ENCODE results near the gene LRRC23. TPM values are rescaled to one million over a fixed set of nuclear protein-coding genes. Genes with fewer than 3 reads are reported as not detected.

The LRRC23 gene
- polyA plus RNA-seq, 1 donor from 2014 or later = 20.5 TPM

DNA sequence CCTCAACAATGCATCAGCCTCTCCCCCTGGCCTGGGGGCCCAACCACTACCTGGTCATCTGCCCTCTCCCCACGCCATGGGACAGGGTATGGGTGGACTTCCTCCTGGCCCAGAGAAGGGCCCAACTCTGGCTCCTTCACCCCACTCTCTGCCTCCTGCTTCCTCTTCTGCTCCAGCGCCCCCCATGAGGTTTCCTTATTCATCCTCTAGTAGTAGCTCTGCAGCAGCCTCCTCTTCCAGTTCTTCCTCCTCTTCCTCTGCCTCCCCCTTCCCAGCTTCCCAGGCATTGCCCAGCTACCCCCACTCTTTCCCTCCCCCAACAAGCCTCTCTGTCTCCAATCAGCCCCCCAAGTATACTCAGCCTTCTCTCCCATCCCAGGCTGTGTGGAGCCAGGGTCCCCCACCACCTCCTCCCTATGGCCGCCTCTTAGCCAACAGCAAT, 31.6 kb downstream of the LRRC23 start:
- Histone ChIP-seq H2AFZ (ENCODE audit: low read depth, low read length) (no peak overlapping the region), H3K4me2 (ENCODE audit: low read length) (no peak overlapping the region), H3K9me2 (ENCODE audit: insufficient read depth, low read length) (no peaks in the 10 kb centered on the region), H3K9ac (ENCODE audit: low read length) (no peak overlapping the region), H3K4me3 (ENCODE audit: low read length) (no peak overlapping the region), H3K9me3 (ENCODE audit: low read length) (no peaks in the 10 kb centered on the region), H4K20me1 (ENCODE audit: insufficient read depth) (peaks cover 10% of the 10 kb centered on the region), H3K27ac (ENCODE audit: low read length) (no peak overlapping the region), H3K79me2 (replicated peaks; ENCODE audit: insufficient read depth, low read length) (peaks cover 25% of the 10 kb centered on the region), H3K27me3 (ENCODE audit: insufficient read depth, low read depth, low read length) (no peaks in the 10 kb centered on the region), H3K36me3 (ENCODE audit: insufficient read depth, low read length) (peaks cover 8% of the 10 kb centered on the region), H3F3A (ENCODE audit: insufficient read depth, low read length, poor library complexity, severe bottlenecking) (peaks cover 3% of the 10 kb centered on the region)
- TF ChIP-seq EZH2 (IDR thresholded peaks at IDR 0.05; ENCODE audit: borderline replicate concordance, insufficient read depth, low read length, poor library complexity, severe bottlenecking) = no peak
- TF ChIP-seq SMC3 (conservative IDR thresholded peaks at IDR 0.05; ENCODE audit: poor library complexity) = no peak
- TF ChIP-seq EP300 (conservative IDR thresholded peaks at IDR 0.05; ENCODE audit: poor library complexity, severe bottlenecking) = no peak
- TF ChIP-seq MXI1 (conservative IDR thresholded peaks at IDR 0.05; ENCODE audit: poor library complexity, severe bottlenecking) = no peak
- no peak for TF ChIP-seq POLR2AphosphoS5 (IDR thresholded peaks at IDR 0.05)
- TF ChIP-seq, protein P1, sequence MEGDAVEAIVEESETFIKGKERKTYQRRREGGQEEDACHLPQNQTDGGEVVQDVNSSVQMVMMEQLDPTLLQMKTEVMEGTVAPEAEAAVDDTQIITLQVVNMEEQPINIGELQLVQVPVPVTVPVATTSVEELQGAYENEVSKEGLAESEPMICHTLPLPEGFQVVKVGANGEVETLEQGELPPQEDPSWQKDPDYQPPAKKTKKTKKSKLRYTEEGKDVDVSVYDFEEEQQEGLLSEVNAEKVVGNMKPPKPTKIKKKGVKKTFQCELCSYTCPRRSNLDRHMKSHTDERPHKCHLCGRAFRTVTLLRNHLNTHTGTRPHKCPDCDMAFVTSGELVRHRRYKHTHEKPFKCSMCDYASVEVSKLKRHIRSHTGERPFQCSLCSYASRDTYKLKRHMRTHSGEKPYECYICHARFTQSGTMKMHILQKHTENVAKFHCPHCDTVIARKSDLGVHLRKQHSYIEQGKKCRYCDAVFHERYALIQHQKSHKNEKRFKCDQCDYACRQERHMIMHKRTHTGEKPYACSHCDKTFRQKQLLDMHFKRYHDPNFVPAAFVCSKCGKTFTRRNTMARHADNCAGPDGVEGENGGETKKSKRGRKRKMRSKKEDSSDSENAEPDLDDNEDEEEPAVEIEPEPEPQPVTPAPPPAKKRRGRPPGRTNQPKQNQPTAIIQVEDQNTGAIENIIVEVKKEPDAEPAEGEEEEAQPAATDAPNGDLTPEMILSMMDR (IDR thresholded peaks at IDR 0.05; ENCODE audit: poor library complexity, severe bottlenecking) = no peak
- TF ChIP-seq, protein P2, sequence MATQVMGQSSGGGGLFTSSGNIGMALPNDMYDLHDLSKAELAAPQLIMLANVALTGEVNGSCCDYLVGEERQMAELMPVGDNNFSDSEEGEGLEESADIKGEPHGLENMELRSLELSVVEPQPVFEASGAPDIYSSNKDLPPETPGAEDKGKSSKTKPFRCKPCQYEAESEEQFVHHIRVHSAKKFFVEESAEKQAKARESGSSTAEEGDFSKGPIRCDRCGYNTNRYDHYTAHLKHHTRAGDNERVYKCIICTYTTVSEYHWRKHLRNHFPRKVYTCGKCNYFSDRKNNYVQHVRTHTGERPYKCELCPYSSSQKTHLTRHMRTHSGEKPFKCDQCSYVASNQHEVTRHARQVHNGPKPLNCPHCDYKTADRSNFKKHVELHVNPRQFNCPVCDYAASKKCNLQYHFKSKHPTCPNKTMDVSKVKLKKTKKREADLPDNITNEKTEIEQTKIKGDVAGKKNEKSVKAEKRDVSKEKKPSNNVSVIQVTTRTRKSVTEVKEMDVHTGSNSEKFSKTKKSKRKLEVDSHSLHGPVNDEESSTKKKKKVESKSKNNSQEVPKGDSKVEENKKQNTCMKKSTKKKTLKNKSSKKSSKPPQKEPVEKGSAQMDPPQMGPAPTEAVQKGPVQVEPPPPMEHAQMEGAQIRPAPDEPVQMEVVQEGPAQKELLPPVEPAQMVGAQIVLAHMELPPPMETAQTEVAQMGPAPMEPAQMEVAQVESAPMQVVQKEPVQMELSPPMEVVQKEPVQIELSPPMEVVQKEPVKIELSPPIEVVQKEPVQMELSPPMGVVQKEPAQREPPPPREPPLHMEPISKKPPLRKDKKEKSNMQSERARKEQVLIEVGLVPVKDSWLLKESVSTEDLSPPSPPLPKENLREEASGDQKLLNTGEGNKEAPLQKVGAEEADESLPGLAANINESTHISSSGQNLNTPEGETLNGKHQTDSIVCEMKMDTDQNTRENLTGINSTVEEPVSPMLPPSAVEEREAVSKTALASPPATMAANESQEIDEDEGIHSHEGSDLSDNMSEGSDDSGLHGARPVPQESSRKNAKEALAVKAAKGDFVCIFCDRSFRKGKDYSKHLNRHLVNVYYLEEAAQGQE (IDR thresholded peaks at IDR 0.05; ENCODE audit: borderline replicate concordance) = no peak
- no peak for TF ChIP-seq RAD21 (conservative IDR thresholded peaks at IDR 0.05)
- TF ChIP-seq TAF1 (IDR thresholded peaks at IDR 0.05; ENCODE audit: low read depth) = no peak

DNA sequence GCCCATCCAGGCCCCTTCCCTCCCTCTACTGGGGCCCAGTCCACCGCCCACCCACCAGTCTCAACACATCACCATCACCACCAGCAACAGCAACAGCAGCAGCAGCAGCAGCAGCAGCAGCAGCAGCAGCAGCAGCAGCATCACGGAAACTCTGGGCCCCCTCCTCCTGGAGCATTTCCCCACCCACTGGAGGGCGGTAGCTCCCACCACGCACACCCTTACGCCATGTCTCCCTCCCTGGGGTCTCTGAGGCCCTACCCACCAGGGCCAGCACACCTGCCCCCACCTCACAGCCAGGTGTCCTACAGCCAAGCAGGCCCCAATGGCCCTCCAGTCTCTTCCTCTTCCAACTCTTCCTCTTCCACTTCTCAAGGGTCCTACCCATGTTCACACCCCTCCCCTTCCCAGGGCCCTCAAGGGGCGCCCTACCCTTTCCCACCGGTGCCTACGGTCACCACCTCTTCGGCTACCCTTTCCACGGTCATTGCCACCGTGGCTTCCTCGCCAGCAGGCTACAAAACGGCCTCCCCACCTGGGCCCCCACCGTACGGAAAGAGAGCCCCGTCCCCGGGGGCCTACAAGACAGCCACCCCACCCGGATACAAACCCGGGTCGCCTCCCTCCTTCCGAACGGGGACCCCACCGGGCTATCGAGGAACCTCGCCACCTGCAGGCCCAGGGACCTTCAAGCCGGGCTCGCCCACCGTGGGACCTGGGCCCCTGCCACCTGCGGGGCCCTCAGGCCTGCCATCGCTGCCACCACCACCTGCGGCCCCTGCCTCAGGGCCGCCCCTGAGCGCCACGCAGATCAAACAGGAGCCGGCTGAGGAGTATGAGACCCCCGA, 32.2 kb downstream of the LRRC23 start:
- Histone ChIP-seq H2AFZ (ENCODE audit: low read depth, low read length) (no peak overlapping the region), H4K20me1 (ENCODE audit: insufficient read depth) (peaks cover 10% of the 10 kb centered on the region), H3K36me3 (ENCODE audit: insufficient read depth, low read length) (peaks cover 8% of the 10 kb centered on the region), H3K4me3 (ENCODE audit: low read length) (peak overlapping the region; percentile 71), H3K4me2 (ENCODE audit: low read length) (no peak overlapping the region), H3K9me2 (ENCODE audit: insufficient read depth, low read length) (no peaks in the 10 kb centered on the region), H3K79me2 (replicated peaks; ENCODE audit: insufficient read depth, low read length) (peaks cover 24% of the 10 kb centered on the region), H3F3A (ENCODE audit: insufficient read depth, low read length, poor library complexity, severe bottlenecking) (peaks cover 3% of the 10 kb centered on the region), H3K27ac (ENCODE audit: low read length) (peak overlapping the region; percentile 91), H3K27me3 (ENCODE audit: insufficient read depth, low read depth, low read length) (no peaks in the 10 kb centered on the region), H3K9me3 (ENCODE audit: low read length) (no peaks in the 10 kb centered on the region), H3K9ac (ENCODE audit: low read length) (peak overlapping the region; percentile 86)
- peak; percentile 7 for TF ChIP-seq POLR2AphosphoS5 (IDR thresholded peaks at IDR 0.05)
- no peak for TF ChIP-seq SMC3 (conservative IDR thresholded peaks at IDR 0.05; ENCODE audit: poor library complexity)
- TF ChIP-seq, protein P1 (IDR thresholded peaks at IDR 0.05; ENCODE audit: poor library complexity, severe bottlenecking) = no peak

Measured in neural cell (in vitro differentiated cells).